Cardiac fibroblast (primary cell): ENCODE measurements around the gene B3GALT6.
"Not testable (repeated sequence)": the region's sequence is repeated elsewhere in the genome, so short reads cannot be mapped to it uniquely, and the experiment has no call there.

Experiments used
- DNase-seq, 2 donors: peaks; one replicate each; pipeline versions ENCODE4 v3.0.0 to v3.0.0-alpha.2; 2010; ENCODE audit warnings: low read depth in 2 of 2
- H3K4me3 ChIP-seq, 2 donors: replicated peaks in 1 of 2; 1 replicate in 1 of 2; 2 replicates in 1 of 2; pipeline ENCODE4 v1.5.1; 2011; ENCODE audit warnings: low read depth in 2 of 2, low read length in 2 of 2, mild to moderate bottlenecking in 2 of 2, moderate library complexity in 1 of 2
- CTCF ChIP-seq: IDR thresholded peaks from one replicate; pipeline ENCODE4 v1.5.1; 2011; ENCODE audit warnings: low read depth, mild to moderate bottlenecking, low read length, inconsistent platforms

B3GALT6 gene

GRCh38 chr1:1247341-1247913 is 15.4 kb downstream of the B3GALT6 start:
- no peak overlapping the region for H3K4me3 ChIP-seq
- TF ChIP-seq CTCF = no peak
- no peak for DNase-seq

GRCh38 chr1:1248009-1248913 is 16.2 kb downstream of the B3GALT6 start:
- H3K4me3 ChIP-seq, DNase-seq: not testable (repeated sequence)

DNA sequence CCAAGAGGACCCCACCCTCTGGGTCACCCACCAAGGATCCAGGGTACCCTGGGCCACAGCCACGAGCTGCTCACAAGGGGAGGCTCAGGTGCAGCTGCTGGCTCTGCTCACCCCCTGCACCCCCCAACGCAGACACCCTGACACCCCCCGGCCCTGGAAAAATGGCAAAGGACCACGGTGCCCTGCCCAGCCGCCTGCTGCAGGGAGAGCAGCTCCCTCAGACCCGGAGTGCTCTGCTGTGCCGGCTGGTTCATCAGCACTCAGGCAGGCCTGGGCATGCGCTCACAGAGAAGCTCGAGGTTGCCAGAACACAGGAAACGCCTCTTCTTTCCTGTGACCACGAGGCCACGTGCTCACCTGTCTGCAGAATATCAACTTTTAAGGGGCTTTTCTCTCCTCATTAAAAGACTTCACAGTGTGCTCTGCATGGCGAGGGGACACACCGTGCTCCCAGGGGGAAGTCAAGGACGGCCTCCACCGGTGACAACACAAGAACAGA is 18.8 kb downstream of the B3GALT6 start:
- no peak for TF ChIP-seq CTCF
- DNase-seq = no peak
- no peak overlapping the region for H3K4me3 ChIP-seq

DNA sequence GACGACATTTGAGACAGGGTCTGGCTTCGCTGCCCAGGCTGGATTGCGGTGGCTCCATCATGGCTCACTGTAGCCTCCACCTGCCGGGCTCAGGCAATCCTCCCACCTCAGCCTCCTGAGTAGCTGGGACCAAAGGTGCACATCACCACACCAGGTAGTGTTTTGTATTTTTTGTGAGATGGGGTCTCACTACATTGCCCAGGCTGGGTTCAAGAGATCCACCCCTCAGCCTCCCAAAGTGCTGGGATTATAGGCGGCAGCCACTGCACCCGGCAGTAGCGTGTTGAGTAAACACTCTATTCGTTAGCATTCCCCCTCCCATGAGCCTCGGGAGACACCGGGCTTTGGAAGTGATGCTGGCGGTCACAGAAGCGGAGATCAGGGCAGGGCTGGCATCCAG is 21.3 kb downstream of the B3GALT6 start:
- no peak for TF ChIP-seq CTCF
- H3K4me3 ChIP-seq = no peak overlapping the region
- DNase-seq = no peak

GRCh38 chr1:1253972-1254666 is 22.1 kb downstream of the B3GALT6 start:
- no peak overlapping the region for H3K4me3 ChIP-seq
- TF ChIP-seq CTCF = no peak
- DNase-seq = no peak

- H3K4me3 ChIP-seq = no peak overlapping the region
- no peak for DNase-seq
- TF ChIP-seq CTCF = no peak
Measured at GRCh38 chr1:1254667-1254998, 22.6 kb downstream of the B3GALT6 start.

DNA sequence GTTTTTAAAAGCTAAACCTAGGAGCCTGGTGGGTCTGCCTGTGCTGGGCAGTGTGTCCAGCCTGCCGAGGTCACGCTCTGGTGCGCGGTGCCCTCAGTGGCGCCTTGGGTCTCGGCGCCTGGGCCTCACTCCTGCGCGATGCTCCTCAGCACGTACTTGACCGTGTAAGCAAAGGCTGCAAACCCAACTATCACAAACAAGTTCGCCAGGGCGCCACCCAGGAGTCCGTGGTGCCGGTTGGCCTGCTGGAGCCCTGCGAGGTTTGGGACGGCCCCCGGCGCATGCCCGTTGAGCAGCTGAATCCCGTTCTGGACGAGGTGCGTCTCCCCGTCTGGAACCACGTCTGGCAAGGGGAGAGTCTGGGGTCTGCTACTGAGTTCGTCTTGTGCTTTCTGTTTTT is 23.0 kb downstream of the B3GALT6 start:
- H3K4me3 ChIP-seq = no peak overlapping the region
- no peak for TF ChIP-seq CTCF
- DNase-seq = no peak
